Hepatocyte (in vitro differentiated cells): ENCODE results near the gene DOCK4. TPM values are rescaled to one million over a fixed set of nuclear protein-coding genes. Genes with fewer than 3 reads are reported as not detected.

Experiments used
- DNase-seq: peaks from one replicate; pipeline ENCODE4 v3.0.0-alpha.2; 2016; ENCODE audit warnings: low spot score
- H2AFZ ChIP-seq: fragments of 200-600 bp; sonication (generic); 2 replicates; pipeline ENCODE4 v1.6.0; 2016; ENCODE audit warnings: antibody characterized with exemption, mild to moderate bottlenecking
- H3K27ac ChIP-seq: fragments of 200-600 bp; sonication (generic); 2 replicates; pipeline ENCODE4 v1.5.1; 2016; ENCODE audit warnings: mild to moderate bottlenecking
- H3K27me3 ChIP-seq: fragments of 200-600 bp; sonication (generic); 2 replicates; pipeline ENCODE4 v1.6.1; 2016
- H3K36me3 ChIP-seq: fragments of 200-600 bp; sonication (generic); replicated peaks from 2 replicates; pipeline ENCODE4 v1.5.1; 2016; ENCODE audit warnings: low read depth; ENCODE audit not compliant: insufficient read depth
- H3K4me1 ChIP-seq: fragments of 200-600 bp; sonication (generic); 2 replicates; pipeline ENCODE4 v1.5.1; 2016; ENCODE audit warnings: mild to moderate bottlenecking, moderate library complexity; ENCODE audit not compliant: insufficient read depth
- H3K4me2 ChIP-seq: fragments of 200-600 bp; sonication (generic); 2 replicates; pipeline ENCODE4 v1.6.0; 2016
- H3K4me3 ChIP-seq: fragments of 200-600 bp; sonication (generic); 2 replicates; pipeline ENCODE4 v1.5.1; 2016; ENCODE audit warnings: mild to moderate bottlenecking
- H3K79me2 ChIP-seq: fragments of 200-600 bp; sonication (generic); 2 replicates; pipeline ENCODE4 v1.6.0; 2017; ENCODE audit warnings: mild to moderate bottlenecking
- H3K9me2 ChIP-seq: fragments of 200-600 bp; sonication (generic); replicated peaks from 2 replicates; pipeline ENCODE4 v1.6.0; 2017; ENCODE audit warnings: mild to moderate bottlenecking; ENCODE audit not compliant: insufficient read depth
- H3K9me3 ChIP-seq: fragments of 200-600 bp; sonication (generic); 2 replicates; pipeline ENCODE4 v1.5.1; 2016; ENCODE audit warnings: low read depth, mild to moderate bottlenecking
- H4K20me1 ChIP-seq: fragments of 200-600 bp; sonication (generic); 2 replicates; pipeline ENCODE4 v1.6.0; 2016; ENCODE audit warnings: mild to moderate bottlenecking; ENCODE audit not compliant: insufficient read depth, poor library complexity, severe bottlenecking
- EZH2 ChIP-seq: fragments of 200-600 bp; sonication (generic); IDR thresholded peaks from 2 replicates; pipeline ENCODE4 v1.6.1; 2016; ENCODE audit warnings: antibody characterized with exemption, mild to moderate bottlenecking, borderline replicate concordance
- EZH2phosphoT487 ChIP-seq: fragments of 200-600 bp; sonication (generic); IDR thresholded peaks from one replicate; pipeline ENCODE4 v1.6.1; 2018; ENCODE audit warnings: antibody characterized with exemption, mild to moderate bottlenecking, low read depth, moderate library complexity; ENCODE audit not compliant: unreplicated experiment, severe bottlenecking
- WGBS: methylation state at CpG from one replicate; pipeline ENCODE4 v1.1.6; 2016; ENCODE audit warnings: low lambda C conversion rate; ENCODE audit errors: missing lambda C conversion rate; 5-methylcytosine and 5-hydroxymethylcytosine counted together
- polyA plus RNA-seq: library from polyadenylated mRNA; unstranded; fragments of >200 nt; fragmentation: Nextera tagmentation; extraction: Ambion mirVana; gene quantifications from 2 replicates; pipeline ENCODE4 v1.2.1, GENCODE V29; 2016
- total RNA-seq: library from RNA; depleted of rRNA; stranded (reverse); fragments of >200 nt; gene quantifications from 2 replicates; pipeline ENCODE4 v1.2.3, GENCODE V29; 2014
- TF ChIP-seq, protein P1 (sequence below): fragments of 200-600 bp; sonication (generic); IDR thresholded peaks from 2 replicates; pipeline ENCODE4 v1.5.1; 2016; ENCODE audit warnings: antibody characterized with exemption, mild to moderate bottlenecking; ENCODE audit not compliant: poor library complexity

DOCK4 gene
- total and polyA plus RNA-seq, 2 experiments from 2014 or later: 4.4 to 22.9 TPM

GRCh38 chr7:112125250-112125649 lies 80.9 kb downstream of the DOCK4 start:
- no peaks in the 10 kb centered on the region for H4K20me1 ChIP-seq
- TF ChIP-seq EZH2 (no peak), EZH2phosphoT487 (no peak)
- TF ChIP-seq, protein P1, sequence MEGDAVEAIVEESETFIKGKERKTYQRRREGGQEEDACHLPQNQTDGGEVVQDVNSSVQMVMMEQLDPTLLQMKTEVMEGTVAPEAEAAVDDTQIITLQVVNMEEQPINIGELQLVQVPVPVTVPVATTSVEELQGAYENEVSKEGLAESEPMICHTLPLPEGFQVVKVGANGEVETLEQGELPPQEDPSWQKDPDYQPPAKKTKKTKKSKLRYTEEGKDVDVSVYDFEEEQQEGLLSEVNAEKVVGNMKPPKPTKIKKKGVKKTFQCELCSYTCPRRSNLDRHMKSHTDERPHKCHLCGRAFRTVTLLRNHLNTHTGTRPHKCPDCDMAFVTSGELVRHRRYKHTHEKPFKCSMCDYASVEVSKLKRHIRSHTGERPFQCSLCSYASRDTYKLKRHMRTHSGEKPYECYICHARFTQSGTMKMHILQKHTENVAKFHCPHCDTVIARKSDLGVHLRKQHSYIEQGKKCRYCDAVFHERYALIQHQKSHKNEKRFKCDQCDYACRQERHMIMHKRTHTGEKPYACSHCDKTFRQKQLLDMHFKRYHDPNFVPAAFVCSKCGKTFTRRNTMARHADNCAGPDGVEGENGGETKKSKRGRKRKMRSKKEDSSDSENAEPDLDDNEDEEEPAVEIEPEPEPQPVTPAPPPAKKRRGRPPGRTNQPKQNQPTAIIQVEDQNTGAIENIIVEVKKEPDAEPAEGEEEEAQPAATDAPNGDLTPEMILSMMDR: no peak
- H3K27ac ChIP-seq: no peak overlapping the region
- no peak overlapping the region for H2AFZ ChIP-seq
- H3K27me3 ChIP-seq: no peaks in the 10 kb centered on the region
- no peaks in the 10 kb centered on the region for H3K4me1 ChIP-seq
- no peak overlapping the region for H3K4me2 ChIP-seq
- H3K9me2 ChIP-seq: no peaks in the 10 kb centered on the region
- WGBS: 90% methylated on average over 2 of the region's 2 CpGs
- no peak for DNase-seq
- no peak overlapping the region for H3K4me3 ChIP-seq
- no peaks in the 10 kb centered on the region for H3K36me3 ChIP-seq
- peaks cover 32% of the 10 kb centered on the region for H3K79me2 ChIP-seq
- H3K9me3 ChIP-seq: no peaks in the 10 kb centered on the region

- Histone ChIP-seq H3K27ac (no peak overlapping the region), H3K79me2 (peaks cover 36% of the 10 kb centered on the region), H3K27me3 (no peaks in the 10 kb centered on the region), H3K9me2 (no peaks in the 10 kb centered on the region), H3K36me3 (no peaks in the 10 kb centered on the region), H4K20me1 (no peaks in the 10 kb centered on the region), H3K4me2 (no peak overlapping the region), H3K4me1 (no peaks in the 10 kb centered on the region), H3K9me3 (no peaks in the 10 kb centered on the region), H2AFZ (no peak overlapping the region), H3K4me3 (no peak overlapping the region)
- no peak for TF ChIP-seq EZH2
- no peak for TF ChIP-seq EZH2phosphoT487
- WGBS: 88% methylated on average over 9 of the region's 9 CpGs
- DNase-seq: no peak
Measured at GRCh38 chr7:112124061-112124766, 82.0 kb downstream of the DOCK4 start.

- H3K27ac ChIP-seq: no peak overlapping the region
- H3K9me3 ChIP-seq: no peaks in the 10 kb centered on the region
- WGBS: 92% methylated on average over 2 of the region's 2 CpGs
- H3K4me1 ChIP-seq: no peaks in the 10 kb centered on the region
- no peak for DNase-seq
- H3K36me3 ChIP-seq: no peaks in the 10 kb centered on the region
- H3K4me3 ChIP-seq: no peak overlapping the region
- no peak overlapping the region for H2AFZ ChIP-seq
- no peak overlapping the region for H3K4me2 ChIP-seq
- no peaks in the 10 kb centered on the region for H4K20me1 ChIP-seq
- no peaks in the 10 kb centered on the region for H3K9me2 ChIP-seq
- peaks cover 34% of the 10 kb centered on the region for H3K79me2 ChIP-seq
- TF ChIP-seq EZH2 (no peak), EZH2phosphoT487 (no peak)
- TF ChIP-seq, protein P1: no peak
- H3K27me3 ChIP-seq: no peaks in the 10 kb centered on the region
Measured at GRCh38 chr7:112122798-112123197, 83.4 kb downstream of the DOCK4 start.

DNA sequence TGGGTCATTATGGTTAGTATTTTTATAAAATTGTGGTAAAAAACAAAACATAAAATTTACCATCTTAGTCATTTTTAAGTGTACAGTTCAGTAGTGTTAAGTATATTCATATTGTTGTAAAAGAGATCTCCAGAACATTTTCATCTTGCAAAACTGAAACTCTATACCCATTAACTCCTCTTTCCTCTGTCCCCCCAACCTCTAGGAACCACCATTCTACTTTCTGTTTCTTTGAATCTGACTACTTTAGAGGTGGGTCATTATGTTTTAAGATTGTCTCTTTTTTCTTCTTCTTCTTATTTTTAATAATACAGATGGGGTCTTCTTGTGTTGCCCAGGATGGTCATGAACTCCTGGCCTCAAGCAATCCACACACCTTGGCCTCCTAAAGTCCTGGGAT lies 84.1 kb downstream of the DOCK4 start:
- no peaks in the 10 kb centered on the region for H4K20me1 ChIP-seq
- no peaks in the 10 kb centered on the region for H3K9me3 ChIP-seq
- no peaks in the 10 kb centered on the region for H3K27me3 ChIP-seq
- no peak overlapping the region for H3K4me3 ChIP-seq
- no peak for TF ChIP-seq EZH2
- TF ChIP-seq, protein P1: no peak
- TF ChIP-seq EZH2phosphoT487: no peak
- H2AFZ ChIP-seq: no peak overlapping the region
- no peak overlapping the region for H3K4me2 ChIP-seq
- no peaks in the 10 kb centered on the region for H3K4me1 ChIP-seq
- DNase-seq: no peak
- H3K79me2 ChIP-seq: peaks cover 31% of the 10 kb centered on the region
- H3K27ac ChIP-seq: no peak overlapping the region
- no peaks in the 10 kb centered on the region for H3K9me2 ChIP-seq
- no peaks in the 10 kb centered on the region for H3K36me3 ChIP-seq
